Motor neuron (in vitro differentiated cells): ENCODE data around the gene ADA. TPM values are rescaled to one million over a fixed set of nuclear protein-coding genes. Genes with fewer than 3 reads are reported as not detected.
A peak's percentile ranks its signal among the peaks of the same experiment; 100 is the strongest.
"Not testable (repeated sequence)": the region's sequence is repeated elsewhere in the genome, so short reads cannot be mapped to it uniquely, and the experiment has no call there.

Source experiments
- ATAC-seq, 8 experiments: fragments of 200-7000 bp; cut with Tn5 transposase; replicated peaks in 6 of 8; 2 replicates each; pipeline ENCODE4 v1.8.0; 2021; ENCODE audit warnings: mild to moderate bottlenecking in 8 of 8, moderate library complexity in 8 of 8
- H3K27ac ChIP-seq, 2 donors: fragments of 250-450 bp; sonication (Bioruptor Pico); 2 replicates each; pipeline ENCODE4 v1.9.0; 2021; ENCODE audit warnings: antibody characterized with exemption in 2 of 2, mild to moderate bottlenecking in 2 of 2, moderate library complexity in 1 of 2
- H3K4me1 ChIP-seq, 2 donors: fragments of 250-450 bp; sonication (Bioruptor Pico); replicated peaks in 1 of 2; 2 replicates each; pipeline ENCODE4 v1.6.1; 2021; ENCODE audit warnings: antibody characterized with exemption in 2 of 2, mild to moderate bottlenecking in 2 of 2, moderate library complexity in 1 of 2
- H3K4me3 ChIP-seq, 5 donors: fragments of 250-450 bp; sonication (Bioruptor Pico); 2 replicates each; pipeline ENCODE4 v1.9.0; 2021; ENCODE audit warnings: antibody characterized with exemption in 5 of 5, mild to moderate bottlenecking in 5 of 5, moderate library complexity in 4 of 5
- WGBS, 10 experiments: fragments of 450-650 bp; shearing (Covaris generic); methylation state at CpG; one replicate each; pipeline ENCODE4 v1.0.0; 2022; 5-methylcytosine and 5-hydroxymethylcytosine counted together
- in situ Hi-C, 9 experiments: fragments of 400-800 bp; cut with MboI; loops; one replicate each; pipeline ENCODE4 v1.15.0; 2021; ENCODE audit warnings: low sequenced_read_pairs in 9 of 9, low pct_unique_long_range_greater_than_20kb in 2 of 9; ENCODE audit not compliant: unreplicated experiment in 9 of 9
- total RNA-seq, 8 experiments: library from RNA; unstranded; fragments of 300-600 nt; gene quantifications; 2 replicates each; pipeline versions ENCODE4 v1.2.3 to v1.2.4, GENCODE V29; 2022

The ADA gene
- total RNA-seq, 8 experiments from 2014 or later = 1.9 to 8.9 (median 4.7) TPM

DNA sequence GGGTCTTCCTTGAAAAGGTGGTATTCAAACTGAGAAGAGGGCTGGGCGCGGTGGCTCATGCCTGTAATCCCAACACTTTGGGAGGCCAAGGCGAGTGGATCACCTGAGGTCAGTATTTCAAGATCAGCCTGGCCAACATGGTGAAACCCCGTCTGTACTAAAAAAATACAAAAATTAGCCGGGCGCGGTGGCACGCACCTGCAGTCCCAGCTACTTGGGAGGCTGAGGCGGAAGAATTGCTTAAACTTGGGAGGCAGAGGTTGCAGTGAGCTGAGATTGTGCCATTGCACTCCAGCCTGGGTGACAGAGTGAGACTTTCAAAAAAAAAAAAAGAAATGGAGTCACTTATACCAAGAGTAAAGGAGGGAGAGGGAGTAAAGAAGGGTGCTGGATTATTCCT lies 63.2 kb downstream of the ADA start:
- in situ Hi-C loops, H3K27ac ChIP-seq, ATAC-seq, H3K4me3 ChIP-seq: not testable (repeated sequence)
- peaks cover 0 to 12% of the 10 kb centered on the region in 2 donors for H3K4me1 ChIP-seq
- 85 to 100% (median 95%) methylated on average over 1 to 9 of the region's 9 CpGs; no CpG with 5 or more reads in 1 of the 10 experiments for WGBS, 10 experiments

DNA sequence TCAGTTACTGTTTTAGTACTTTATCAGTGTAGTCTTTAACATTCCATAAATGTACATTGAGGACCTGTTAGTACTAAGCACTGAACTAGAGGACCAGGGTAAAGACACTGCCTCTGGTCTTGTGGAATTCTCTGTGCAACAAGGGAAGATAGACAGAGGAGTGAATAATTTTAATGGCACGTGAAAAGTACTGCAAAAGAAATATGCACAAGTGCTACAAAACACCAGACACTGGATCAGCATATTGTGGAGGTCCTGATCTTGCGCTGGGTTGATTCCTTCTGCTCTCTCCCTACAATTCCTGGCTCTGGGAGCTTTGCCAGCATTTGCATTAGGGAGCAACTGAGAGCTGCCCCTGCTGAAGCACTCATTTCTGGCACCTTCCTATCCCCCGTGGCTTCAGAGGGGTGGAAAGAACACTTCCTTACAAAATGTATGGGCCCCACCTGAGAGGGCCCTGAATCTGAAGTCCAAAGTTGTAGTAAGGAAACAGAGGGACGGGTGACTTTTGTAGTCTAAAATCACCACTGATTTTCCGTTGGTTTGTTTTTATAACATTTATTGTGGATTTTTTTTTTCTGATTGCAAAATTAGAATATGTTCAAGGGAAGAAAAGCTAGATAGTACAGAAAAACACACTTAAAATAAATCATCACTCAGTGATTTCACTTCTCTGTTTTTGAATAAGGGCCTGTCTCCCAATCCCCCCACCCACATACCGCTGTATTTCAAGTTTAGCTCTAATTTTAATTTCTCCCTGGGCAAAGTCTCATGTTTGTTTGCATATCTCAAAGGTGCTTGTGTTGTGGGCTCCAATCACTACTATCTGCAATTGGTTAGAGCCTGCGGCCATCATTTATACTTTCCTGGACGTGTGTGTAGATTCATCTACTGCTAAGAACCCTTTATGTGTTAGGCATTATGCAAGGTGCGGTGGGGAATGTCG lies 64.2 kb downstream of the ADA start:
- ATAC-seq = peak in 2 of 8 experiments; percentile 14 to 55
- in situ Hi-C loops = no loop called here
- H3K4me3 ChIP-seq = no peak overlapping the region
- 40 to 100% (median 85%) methylated on average over 2 to 8 of the region's 10 CpGs for WGBS, 10 experiments
- H3K27ac ChIP-seq = no peak overlapping the region
- H3K4me1 ChIP-seq = peaks cover 0 to 22% of the 10 kb centered on the region in 2 donors

DNA sequence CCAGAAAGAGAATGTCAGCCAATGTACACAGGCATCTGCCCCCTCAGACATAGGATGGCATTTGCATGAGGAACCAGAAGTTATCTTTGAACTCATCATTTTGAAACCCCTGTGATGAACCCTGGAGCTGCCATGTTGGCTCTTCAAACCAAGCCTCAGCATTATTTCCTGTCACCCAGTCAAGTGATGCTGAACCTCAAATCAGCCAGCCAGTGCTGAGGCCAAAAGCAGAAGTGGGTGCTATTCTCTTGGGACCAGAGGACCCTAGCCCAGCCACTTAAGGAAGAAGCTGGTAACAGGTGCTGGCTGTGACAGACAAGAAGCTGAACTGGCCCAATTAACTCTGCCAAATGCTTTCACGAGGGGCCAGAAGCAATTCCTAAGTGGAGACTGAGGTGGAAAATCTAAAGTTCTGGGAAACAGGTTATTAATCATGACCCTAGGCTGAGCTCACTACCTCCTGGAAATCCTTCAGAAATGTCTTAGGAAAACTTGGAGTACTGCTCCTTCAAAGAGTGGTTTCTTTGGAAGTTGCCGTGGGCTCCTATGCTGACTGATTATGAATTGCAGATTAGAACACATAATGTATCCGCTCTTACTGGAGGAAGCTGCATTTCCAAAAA lies 65.1 kb downstream of the ADA start:
- in situ Hi-C loops = no loop called here
- peak in 2 of 8 experiments; percentile 12 to 67 for ATAC-seq
- Histone ChIP-seq H3K4me3 (no peak overlapping the region), H3K27ac (no peak overlapping the region), H3K4me1 (peaks cover 0 to 30% of the 10 kb centered on the region in 2 donors)
- whole genome bisulfite sequencing, 10 experiments = 0 to 100% (median 77%) methylated on average over 1 to 3 of the region's 3 CpGs; no CpG with 5 or more reads in 2 of the 10 experiments

DNA sequence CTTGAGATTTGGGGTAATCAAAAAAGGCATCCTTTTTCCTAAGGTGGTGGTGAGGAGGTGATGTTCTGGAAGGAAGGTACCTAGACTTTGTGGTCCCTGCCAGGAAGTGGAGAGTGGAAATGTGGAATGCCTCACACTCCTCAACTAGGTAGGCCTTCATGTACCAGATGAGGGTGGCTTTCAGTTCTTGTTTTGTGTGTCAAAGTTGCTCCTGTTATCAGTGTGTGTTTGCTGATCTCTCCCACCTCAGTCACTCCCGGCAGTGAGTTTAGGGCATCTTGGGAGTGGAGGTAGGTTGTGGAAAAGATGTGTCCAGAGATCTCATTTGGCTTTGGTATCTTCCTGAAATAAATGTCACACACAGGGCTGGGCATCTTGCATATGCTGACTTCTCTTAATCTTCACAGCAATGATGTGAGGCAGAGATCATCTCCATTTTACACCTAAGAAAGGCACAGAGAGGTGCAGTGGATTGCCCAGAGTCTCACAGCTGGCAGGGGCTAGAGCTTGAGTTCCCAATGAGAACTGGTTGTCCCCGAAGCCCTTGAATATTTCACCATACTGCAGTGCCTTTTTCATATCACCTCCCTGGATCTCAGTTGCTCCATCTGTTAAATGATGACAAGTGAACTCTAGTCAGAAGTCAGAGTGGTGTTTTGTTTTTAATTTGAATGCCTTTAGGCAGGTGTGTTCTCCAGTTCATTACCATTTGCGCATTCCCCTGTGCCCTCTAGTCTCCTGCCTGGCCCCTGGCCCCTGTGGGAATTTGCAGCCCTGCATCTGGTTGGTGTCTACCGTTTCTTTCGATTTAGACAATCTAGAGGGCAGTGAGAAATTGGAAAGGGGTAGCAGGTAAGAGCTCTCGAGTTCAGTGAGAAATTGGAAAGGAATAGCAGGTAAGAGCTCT lies 66.2 kb downstream of the ADA start:
- 20 to 100% (median 68%) methylated on average over 1 to 6 of the region's 6 CpGs; no CpG with 5 or more reads in 1 of the 10 experiments for WGBS, 10 experiments
- in situ Hi-C loops = no loop called here
- Histone ChIP-seq H3K27ac (no peak overlapping the region), H3K4me3 (no peak overlapping the region), H3K4me1 (peaks cover 0 to 32% of the 10 kb centered on the region in 2 donors)
- peak in 2 of 8 experiments; percentile 11 to 12 for ATAC-seq

DNA sequence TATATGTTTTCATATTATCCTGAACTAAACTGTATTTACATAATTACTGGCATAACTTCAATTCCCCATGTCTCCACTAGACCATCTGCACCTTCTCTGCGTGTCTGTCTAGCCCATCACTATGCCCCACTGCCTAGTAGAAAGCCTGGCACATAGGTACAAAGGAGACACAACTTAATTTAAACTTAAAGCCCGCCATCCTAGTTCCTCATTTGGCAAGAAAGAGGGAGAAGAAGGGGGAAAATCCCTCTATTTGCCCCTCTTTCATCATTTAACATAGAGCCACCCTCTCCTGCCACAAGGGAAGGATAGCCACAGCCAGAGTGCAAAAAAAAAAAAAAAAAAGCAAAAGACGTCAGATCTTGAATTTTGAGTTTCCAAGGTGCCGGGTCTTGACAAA lies 67.3 kb downstream of the ADA start:
- Histone ChIP-seq H3K4me1 (peaks cover 8 to 41% of the 10 kb centered on the region in 2 donors), H3K4me3 (no peak overlapping the region), H3K27ac (no peak overlapping the region)
- no peak for ATAC-seq
- 75 to 100% (median 95%) methylated on average over 1 to 4 of the region's 4 CpGs; no CpG with 5 or more reads in 2 of the 10 experiments for WGBS, 10 experiments
- in situ Hi-C loops = no loop called here

DNA sequence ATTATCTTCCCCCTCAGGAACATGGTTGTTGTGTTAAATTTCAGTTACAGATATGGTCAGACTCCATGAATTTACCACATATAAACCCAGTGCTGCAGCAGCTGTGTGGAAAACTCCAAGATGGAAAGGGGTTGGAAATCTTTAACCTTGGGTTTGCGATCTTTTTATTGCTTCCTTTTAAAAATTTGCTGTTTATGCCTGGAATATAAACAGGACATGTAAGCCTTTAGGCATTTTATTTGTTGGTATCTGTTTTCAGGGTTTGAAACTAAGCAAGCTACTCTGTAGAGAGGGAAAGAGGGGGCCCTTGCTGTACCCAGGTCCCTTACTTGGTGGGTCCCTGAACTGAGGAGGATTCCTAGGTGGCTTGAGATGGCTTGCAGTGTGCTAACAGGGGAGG lies 68.3 kb downstream of the ADA start:
- in situ Hi-C loops = no loop called here
- Histone ChIP-seq H3K4me3 (no peak overlapping the region), H3K27ac (no peak overlapping the region), H3K4me1 (peaks cover 8 to 43% of the 10 kb centered on the region in 2 donors)
- no peak for ATAC-seq
- WGBS, 10 experiments = 0 to 100% (median 73%) methylated on average over 1 of the region's 1 CpG; no CpG with 5 or more reads in 4 of the 10 experiments

DNA sequence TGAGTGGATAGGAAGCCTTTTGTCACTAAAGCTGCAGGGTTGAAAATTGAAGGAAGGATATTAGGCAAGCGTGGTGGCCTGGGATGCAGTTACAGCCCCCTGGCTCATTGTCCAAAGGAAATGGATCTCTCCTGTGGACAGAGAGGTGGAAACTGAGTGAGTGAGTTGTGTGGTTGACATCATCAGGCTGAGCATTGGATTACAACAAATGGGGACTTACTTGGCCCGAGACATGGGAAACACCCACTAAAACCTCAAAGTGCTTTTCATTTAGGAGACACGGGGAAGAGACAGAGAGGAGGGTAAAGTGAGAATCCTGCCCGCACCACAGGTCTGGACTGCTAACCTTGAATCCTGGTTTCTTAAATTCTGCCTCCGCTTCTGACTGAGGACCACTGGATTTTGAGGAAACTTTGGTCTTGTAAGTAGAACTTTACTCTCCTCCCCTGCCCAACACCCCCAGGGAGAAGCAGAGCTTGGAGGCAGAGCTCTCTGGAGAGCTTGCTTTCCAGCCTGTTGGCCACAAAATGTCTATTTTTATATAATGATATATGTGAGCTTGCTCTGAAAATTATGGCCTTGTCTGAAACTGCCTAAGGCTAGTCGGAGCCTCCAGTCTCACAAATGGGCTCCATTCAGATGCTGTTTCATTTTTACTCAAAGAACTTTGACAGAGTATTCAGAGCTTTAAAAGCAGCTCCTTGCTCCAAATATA lies 69.0 kb downstream of the ADA start, which contains the start of gene PKIG:
Gene PKIG, plus strand, starts transcription at position 269 of the 715 bp plus-strand sequence. CDS start 31,978 bp downstream, outside the sequence.
- H3K4me3 ChIP-seq = no peak within 1 kb of the TSS
- in situ Hi-C loops = no loop called here
- peak within 1 kb of the TSS in 1 of 2 donors; percentile 45 for H3K27ac ChIP-seq
- peaks cover 8 to 43% of the 10 kb centered on the region in 2 donors for H3K4me1 ChIP-seq
- peak in 6 of 8 experiments; percentile 35 to 90 (median 45) for ATAC-seq
- WGBS, 10 experiments = 0 to 100% (median 72%) methylated on average over 1 to 5 of the region's 6 CpGs; no CpG with 5 or more reads in 2 of the 10 experiments

DNA sequence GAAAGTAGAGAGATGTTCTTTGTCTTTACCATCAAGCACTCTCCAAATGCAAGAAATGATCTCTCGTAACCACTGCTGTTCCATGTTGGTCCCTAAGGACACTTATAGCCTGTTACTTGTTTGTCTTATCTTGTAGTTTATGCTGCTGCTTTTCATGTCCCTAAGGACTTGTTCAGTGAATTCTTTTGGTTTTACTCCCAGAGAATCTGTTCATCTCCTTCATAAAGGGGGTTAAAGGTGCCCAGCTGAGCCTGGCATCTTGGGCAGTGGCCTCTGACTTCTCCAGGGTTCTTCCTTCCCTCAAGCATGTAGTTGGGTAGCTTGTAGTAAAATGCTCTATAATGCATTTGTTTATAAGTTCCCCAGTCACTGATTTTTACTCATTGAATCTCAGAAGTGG lies 70.0 kb downstream of the ADA start:
- no peak overlapping the region for H3K4me3 ChIP-seq
- ATAC-seq = no peak
- no peak overlapping the region for H3K27ac ChIP-seq
- in situ Hi-C loops = no loop called here
- WGBS, 10 experiments = 100% methylated on average over 1 of the region's 1 CpG; no CpG with 5 or more reads in 5 of the 10 experiments
- H3K4me1 ChIP-seq = peaks cover 8 to 38% of the 10 kb centered on the region in 2 donors

DNA sequence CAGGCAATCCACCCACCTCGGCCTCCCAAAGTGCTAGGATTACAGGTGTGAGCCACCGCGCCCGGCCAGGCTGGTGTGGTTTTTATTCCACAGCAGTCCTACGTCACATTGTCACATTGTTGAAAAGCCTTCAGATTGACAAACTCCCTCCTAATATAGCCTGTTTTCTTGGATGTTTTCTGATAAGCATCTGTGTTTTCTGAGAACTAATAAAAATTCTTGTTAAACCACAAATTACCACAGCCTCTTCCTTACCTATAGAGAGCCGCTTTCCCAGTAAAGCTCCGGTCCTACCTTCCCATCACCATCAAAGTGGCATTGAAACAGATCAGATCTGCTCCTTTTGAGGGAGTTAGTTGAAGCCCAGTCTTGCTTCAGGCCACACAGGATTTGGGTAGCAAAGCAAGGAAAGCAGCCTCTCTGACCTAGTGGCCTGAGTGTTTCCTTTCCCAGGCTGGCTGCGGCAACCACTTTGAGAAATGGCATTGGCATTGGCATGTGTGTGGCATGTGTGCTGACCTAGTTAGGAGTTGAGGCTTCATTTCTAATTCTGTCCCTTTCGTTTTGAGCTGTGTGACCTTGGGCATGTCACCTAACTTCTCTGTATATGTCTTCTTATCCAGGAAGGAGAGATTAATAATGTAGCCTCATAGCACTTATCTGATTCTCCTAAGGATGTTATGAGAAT lies 70.8 kb downstream of the ADA start:
- in situ Hi-C loops = no loop called here
- Histone ChIP-seq H3K4me3 (no peak overlapping the region), H3K27ac (peak overlapping the region in 1 of 2 donors; percentile 53), H3K4me1 (peaks cover 8 to 35% of the 10 kb centered on the region in 2 donors)
- ATAC-seq = no peak
- WGBS, 10 experiments = 70 to 100% (median 95%) methylated on average over 1 to 7 of the region's 9 CpGs; no CpG with 5 or more reads in 1 of the 10 experiments

DNA sequence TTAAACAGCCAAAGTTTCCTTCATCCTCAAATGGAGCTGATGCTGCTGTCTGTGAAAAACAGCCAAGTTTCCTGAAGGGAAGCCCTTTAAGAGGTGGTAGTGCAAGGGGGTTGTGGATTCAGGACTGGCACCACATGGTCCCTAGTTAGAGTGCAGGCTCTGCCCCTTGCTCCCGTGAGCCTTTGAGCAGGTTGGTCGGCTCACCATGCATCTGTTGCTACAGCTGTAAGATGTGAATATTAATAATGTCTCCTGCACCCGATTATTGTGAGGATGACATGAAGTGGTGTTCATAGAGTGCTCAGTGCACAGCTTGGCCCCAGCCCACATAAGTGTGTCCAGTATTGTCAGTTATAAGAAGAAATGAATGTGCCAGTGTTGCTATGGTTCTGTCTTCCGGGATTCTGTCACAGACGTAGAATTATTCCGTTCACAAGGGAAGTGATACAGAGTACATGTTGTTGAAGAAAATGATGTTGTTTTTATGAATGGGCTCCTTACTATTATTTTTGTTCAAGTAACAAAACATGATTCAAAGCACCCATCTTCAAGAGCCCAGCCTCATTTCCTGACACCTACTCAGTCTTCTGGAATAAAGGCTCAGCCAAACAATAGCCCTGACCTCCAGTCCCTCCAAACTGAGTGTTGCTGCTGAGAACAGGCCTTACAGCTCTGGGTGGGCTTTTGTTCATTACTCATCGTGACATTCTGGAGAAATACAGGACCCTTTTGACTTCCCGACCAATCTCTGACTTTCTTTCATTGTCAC lies 72.0 kb downstream of the ADA start:
- Histone ChIP-seq H3K4me3 (no peak overlapping the region), H3K4me1 (peaks cover 8 to 31% of the 10 kb centered on the region in 2 donors), H3K27ac (peak overlapping the region in 1 of 2 donors; percentile 52)
- 0 to 92% (median 19%) methylated on average over 1 to 7 of the region's 8 CpGs; no CpG with 5 or more reads in 4 of the 10 experiments for WGBS, 10 experiments
- in situ Hi-C loops = no loop called here
- peak in 5 of 8 experiments; percentile 51 to 81 (median 62) for ATAC-seq

DNA sequence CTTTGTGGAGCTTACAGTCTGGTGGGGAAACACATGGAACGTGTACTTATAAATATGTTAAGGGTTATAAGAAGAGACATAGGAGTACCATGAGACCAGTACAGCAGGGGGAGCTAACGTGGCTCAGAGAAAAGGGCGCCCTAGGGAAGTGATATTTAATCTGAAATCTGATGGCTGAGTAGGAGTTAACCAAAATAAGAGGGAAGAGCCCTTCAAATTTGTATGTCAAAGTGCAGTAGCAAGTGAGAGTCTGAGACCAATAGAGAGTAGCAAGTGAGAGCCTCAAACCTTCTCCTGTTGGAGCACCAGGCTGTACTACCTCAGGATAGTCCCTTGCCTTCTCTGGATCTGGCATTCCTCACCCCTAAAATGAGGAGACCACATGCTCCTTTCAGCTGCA lies 75.2 kb downstream of the ADA start:
- no peak overlapping the region for H3K4me3 ChIP-seq
- no peak overlapping the region for H3K27ac ChIP-seq
- in situ Hi-C loops = no loop called here
- peaks cover 8 to 25% of the 10 kb centered on the region in 2 donors for H3K4me1 ChIP-seq
- peak in 2 of 8 experiments; percentile 10 to 56 for ATAC-seq
- 54 to 100% (median 89%) methylated on average over 2 to 3 of the region's 3 CpGs; no CpG with 5 or more reads in 4 of the 10 experiments for WGBS, 10 experiments
